GM18520 (cell line): ENCODE data around the gene KMT5C.

Experiments
- ATAC-seq: cut with Tn5 transposase; IDR thresholded peaks from one replicate; pipeline ENCODE4 v1.9.1; 2021; ENCODE audit not compliant: unreplicated experiment

KMT5C gene

DNA sequence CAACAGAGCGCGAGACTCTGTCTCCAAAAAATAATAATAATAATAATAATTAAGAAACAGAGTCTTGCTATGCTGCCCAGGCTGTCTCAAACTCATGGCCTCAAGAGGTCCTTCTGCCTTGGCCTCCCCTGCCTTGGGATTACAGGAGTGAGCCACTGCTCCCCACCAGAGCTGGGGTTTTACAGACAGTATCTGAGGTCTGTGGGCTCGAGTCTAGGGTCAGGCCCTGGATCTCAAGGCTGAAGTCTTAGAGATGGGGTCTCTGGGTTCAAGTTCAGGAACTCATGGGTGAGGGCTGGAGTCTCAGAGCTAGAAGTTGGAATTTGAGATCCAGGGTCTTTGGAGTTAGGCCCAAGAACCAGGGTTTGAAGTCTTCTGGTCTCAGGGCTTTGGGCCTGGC is 27.1 kb downstream of the KMT5C start:
- no peak for ATAC-seq

DNA sequence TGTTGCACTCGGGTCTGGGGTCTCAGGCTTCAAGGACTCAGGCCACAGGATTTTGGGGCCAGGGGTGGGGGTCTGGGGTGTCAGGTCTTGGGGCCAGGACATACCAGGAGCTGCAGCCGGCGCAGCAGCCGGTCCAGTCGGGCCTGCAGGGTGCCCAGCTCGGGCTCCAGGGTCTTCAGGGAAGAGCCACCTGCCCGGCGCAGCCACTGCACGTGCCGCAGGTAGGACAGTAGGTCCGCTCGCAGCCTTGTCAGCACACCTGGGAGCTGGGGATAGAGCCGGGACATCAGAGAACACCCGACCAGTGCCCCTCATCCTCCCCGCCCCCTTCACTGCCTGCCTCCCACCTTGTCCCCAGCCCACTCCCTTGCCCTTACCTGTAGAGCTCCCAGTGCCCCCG is 28.4 kb downstream of the KMT5C start:
- no peak for ATAC-seq

DNA sequence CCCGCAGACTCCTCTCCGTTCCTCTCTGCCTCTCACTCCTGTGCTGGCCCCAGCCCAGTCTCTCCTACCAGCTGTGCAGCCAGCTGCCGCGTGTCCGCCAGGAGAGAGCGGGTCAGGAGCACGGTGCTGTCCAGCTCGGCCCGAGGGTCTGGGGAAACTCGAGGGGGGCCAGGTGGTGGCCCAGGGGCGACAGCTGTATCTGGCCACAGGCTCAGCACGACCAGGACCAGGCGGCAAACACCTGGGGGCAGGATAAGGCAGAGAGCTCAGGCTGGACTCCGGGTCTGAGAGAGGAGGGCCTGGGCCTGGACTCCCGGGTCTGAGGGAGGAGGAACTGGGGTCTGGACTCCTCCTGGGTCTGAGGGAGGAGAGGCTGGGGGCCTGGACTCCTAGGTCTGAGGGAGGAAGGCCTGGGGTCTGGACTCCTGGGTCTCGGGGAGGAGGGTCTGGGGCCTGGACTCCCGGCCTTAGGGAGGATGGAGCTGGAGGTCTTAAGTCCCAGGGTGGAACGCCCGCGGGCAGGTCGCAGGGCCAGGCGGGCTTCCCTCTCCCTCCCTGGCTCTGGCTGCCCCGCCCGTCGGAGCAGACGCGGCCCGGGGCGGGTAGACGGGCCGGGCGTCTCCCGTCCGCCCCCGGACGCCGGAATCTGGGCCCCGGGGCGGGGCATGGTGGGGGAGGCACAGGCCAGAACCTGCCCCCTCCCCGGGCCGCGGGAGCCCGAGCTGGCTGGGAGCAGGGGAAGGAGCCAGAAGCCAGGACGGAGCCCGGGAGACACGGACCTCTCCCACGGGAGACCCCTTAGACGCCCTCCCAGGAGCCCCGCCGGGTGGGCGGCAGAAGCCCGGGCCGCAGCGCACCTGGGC is 29.3 kb downstream of the KMT5C start:
- no peak for ATAC-seq

DNA sequence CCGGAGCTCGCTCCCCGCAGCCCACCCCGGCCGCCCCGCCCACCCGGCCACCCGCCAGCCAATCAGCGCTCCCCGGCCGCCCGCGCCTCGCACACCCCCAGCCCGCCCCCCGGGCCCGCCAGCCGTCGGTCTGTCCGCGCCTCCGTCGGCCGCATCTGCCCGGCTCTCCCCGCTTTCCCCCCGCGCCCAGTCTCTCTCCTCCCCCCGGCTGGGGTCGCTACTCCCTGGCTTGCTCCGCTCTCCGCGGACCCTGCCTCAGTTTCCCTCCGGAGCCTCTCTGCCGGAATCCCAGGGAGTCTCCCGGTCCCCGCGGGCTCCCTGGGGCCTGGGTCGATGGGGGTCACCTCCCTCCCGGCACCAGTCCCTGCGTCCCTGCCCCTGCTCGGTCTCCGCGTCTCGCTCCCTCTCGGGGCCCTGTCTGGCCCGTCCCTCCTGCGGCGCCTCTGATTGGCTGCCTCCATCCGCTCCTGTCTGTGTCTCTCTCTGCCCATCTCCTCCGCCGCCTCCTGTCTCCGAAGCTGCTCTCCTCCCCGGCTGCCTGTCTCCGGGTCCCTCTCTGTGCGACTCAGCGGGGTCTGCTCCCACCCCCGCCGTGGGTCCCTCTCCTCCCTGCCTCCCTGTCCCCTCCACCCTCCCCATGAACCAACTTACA is 30.1 kb downstream of the KMT5C start:
- no peak for ATAC-seq

DNA sequence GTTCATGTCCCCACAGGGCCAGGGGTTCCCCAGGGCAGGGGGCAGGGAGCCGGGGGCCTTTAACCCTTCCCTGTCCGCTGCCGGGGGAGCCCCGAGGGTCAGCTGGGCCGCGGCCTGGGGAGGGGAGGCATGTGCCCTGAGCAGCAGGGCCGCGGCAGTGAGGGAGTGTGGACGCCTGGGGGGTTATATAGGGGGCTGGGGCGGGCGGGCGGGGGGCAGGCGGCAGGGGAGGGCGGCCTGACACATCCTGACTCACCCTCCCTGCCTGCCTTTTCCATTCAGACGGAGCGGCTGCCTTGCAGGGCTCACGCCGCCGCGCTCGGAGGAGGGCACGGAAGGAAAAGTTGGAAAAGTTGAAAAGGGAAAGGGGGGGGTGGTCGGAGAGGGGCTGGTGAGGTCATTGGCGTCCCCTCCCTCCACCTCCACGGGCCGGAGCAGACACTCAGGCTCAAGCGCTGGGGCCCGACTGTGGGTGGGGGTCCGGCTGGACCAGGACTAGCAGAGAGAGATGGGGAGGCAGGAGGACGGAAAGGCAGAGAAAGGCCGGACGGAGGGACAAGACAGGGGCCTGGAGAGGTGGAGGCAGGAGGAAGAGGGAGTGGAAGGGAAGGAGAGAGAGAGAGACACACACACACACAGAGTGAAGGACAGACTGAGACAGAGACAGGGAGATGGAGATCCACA is 30.8 kb downstream of the KMT5C start, which contains the start of gene IL11:
TSS of gene IL11 (minus strand) at position 159 of the 684 bp plus-strand sequence. CDS start at position 6, 153 bp downstream.
- no peak for ATAC-seq

DNA sequence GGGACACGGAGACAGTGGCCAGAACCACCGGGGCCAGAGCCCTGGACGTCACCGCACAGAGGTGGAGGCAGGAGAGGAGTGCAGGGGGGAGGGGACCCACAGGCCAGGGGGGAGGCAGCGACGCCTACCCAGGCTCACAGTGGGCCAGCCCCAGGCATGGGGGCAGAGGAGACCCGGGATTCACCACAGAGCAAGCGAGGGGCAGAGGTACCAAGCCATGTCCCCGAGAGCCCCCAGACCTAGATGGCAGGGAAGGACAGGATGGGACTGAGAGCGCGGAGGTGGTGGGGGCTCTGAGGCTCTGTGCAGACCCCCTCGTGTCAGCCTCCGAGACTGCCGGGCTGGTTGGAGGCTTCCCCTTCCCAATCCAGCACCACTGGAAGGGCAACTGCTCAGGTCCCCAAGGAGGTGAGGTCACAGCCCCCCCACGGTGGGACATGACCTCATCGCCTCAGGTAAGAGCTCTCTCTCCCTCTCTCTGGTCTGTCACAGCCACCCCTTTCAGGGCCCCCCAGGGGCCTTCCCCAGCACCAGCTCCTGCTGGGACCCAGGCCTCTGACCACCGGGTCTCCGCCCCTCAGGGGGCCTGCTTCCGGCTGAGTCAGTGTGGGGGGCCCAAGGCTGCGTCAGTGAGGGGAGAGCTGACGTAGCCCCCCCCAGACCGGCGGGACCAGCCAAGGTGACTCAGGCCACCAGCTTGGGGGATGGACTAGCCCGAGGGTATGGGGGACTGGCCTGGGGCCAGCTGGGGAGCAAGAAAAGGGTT is 32.8 kb downstream of the KMT5C start:
- ATAC-seq: no peak

DNA sequence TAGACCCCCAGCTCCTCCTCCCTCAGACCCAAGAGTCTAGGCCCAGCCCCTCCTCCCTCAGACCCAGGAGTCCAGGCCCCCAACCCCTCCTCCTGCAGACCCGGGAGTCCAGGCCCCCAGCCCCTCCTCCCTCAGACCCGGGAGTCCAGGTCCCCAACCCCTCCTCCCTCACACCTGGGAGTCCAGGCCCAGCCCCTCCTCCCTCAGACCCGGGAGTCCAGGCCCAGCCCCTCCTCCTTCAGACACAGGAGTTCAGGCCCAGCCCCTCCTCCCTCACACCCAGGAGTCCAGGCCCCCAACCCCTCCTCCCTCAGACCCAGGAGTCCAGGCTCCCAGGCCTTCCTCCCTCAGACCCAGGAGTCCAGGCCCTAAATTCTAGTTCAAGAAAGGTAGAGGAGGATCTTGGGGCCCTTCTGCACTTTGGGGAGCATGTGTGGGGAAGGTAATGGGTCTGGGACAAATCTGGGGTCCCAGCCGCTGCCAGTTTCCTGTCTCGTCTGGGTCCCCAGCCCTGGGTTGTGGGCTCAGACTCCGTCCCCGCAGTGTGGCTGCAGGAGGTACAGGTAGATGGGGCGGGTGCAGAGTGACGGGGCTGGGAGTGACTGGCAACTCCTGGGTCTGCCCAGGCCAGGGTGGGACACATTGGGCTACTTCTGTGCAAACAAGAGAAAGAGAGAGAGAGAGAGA is 33.8 kb downstream of the KMT5C start:
- ATAC-seq: no peak

DNA sequence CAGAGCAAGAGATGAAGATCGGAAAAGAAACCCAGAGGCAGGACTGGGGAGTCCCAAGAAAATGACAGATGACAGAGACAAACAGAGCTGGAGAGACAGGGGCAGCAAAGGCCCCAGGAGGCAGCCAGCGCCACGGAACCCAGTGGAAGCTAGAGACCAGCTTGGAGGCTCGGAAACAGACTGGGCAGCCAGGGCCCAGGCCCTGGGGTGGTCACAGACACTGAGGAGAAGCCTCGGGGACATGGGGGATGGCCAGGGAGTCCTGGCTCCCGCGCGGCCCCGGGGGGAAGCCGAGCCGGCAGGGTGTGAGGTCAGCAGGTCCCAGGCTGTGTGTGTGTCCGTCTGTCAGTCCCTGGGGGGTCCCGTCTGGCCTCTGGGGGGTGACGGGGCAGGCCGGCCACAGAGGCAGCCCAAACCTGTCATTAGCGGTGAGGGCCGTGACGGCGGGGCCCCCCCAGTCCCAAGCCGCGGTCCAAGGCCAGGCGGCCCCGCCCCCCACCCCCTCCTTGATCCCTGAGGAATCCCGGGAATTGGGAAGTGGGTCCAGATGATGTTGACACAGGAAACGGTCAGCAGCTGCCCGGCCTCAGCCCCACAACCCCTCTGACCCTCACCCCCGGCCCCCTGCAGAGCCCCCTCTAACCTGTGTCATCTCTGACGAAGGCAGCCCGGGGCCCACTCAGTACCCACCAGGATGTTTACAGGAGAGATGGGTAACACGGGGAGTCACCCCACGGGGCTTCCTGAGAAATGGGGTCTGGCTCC is 34.5 kb downstream of the KMT5C start:
- no peak for ATAC-seq

DNA sequence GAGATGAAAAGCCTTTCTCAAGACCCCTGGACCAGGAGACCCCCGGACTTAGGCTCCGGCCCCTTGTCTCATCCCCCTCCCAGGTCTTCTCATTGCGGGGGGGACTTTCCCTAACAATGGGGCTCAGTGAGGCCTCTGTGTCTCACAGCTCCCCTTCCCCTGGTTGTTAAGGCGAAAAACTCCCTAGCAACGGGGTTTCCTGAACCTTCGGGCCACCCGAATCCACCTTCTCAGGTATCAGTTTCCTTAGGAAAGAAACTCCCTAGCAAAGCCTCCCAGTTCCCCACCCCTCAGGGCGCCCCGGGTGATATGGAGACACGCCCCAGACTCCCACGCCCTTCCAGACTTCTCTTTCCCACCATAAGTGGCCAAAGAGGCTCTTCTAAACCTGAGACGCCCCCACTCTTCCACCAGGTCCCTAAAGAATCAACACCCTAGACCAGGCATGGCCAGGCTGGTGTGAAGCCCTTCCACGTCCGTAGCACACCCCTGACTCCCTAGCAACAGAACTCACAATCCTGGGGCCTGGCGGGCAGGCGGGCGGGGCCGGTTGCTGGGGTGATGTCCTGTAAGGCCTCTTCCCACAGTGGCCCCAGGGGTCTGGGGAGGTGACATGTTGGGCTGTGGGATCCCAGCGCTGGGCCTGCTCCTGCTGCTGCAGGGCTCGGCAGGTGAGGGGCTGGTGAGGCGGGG is 36.7 kb downstream of the KMT5C start, which contains the start of gene TMEM190:
TSS of gene TMEM190 (plus strand) at position 586 of the 693 bp plus-strand sequence. CDS start at position 614, 28 bp downstream.
- ATAC-seq: no peak

DNA sequence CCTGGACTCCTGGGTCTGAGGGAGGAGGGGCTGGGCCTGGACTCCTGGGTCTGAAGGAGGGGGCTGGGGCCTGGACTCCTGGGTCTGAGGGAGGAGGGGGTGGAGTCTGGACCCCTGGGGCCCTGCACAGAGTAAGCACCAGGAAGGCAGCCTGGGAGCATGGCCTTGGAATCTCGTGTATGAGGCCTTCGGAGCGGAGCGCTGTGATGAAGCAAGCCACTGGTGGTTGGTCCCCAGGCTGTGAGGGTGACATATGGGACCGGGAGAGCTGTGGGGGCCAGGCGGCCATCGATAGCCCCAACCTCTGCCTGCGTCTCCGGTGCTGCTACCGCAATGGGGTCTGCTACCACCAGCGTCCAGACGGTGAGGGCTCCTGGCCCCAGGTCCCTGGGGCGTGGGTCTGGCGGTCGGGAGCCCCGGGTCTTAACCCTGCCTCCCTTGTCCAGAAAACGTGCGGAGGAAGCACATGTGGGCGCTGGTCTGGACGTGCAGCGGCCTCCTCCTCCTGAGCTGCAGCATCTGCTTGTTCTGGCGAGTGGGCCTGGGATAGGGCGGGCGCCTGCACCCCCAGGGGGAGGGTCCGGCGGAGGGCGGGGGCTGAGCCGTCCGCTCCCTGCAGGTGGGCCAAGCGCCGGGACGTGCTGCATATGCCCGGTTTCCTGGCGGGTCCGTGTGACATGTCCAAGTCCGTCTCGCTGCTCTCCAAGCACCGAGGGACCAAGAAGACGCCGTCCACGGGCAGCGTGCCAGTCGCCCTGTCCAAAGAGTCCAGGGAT is 37.9 kb downstream of the KMT5C start:
- ATAC-seq: no peak

DNA sequence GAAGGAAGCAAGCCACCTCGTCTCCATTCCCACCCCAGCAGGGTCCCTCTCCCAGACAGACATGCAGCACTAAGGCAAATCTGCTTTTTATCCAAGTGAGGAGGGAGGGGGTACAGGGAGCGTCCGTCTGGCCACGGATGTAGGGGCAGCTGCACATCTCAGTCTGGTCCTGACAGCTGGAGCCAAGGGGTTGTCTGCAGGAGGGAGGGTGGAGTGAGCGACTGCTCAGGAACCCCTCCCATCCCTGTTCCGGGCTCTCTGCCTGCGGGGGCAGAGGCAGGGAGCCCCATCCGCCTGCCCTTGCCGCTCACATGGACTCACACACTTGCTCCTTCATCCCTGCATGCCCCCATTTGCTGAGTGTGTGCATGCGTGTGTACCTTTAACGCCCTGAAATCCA is 39.5 kb downstream of the KMT5C start:
- ATAC-seq: no peak

DNA sequence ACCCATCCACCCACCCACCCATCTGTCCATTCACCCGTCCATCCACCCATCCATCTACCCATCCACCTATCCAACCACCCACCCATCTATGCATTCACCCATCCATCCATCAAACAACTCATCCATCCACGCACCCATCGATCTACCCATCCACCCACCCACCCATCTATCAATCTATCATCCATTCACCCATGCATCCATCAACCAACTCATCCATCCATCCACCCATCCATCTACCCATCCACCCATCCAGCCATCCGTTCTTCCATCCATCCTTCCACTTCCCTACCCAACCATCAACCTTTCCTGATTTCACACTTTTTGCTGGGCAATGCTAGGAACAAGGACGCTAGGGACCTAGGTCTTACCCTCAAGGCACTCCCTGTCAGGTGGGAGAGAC is 42.3 kb downstream of the KMT5C start:
- ATAC-seq: no peak

DNA sequence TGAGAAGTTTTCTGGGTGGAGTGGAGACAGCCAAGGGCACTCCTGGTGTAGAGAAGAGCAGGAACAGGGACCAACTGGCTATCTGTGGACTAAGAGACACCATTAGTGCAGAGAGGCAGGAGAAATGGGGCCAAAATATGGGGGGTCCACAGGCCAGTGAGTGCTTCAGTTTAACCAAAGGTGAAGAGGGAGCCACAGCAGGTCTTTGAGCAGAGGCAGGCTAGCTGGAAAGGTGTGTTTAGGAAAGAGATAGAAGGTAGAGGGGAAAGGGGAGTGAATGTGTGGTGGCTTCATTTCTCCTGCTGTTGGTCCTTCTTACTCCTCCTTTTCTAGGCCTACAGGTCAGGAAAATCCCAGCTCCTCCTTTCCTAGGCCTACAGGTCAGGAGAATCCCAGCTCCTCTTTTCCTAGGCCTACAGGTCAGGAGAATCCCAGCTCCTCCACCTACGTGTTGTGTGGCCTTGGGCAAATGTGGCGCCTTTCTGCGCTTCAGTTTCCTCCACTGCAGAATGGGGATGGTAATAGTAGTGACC is 42.9 kb downstream of the KMT5C start:
- ATAC-seq: no peak

DNA sequence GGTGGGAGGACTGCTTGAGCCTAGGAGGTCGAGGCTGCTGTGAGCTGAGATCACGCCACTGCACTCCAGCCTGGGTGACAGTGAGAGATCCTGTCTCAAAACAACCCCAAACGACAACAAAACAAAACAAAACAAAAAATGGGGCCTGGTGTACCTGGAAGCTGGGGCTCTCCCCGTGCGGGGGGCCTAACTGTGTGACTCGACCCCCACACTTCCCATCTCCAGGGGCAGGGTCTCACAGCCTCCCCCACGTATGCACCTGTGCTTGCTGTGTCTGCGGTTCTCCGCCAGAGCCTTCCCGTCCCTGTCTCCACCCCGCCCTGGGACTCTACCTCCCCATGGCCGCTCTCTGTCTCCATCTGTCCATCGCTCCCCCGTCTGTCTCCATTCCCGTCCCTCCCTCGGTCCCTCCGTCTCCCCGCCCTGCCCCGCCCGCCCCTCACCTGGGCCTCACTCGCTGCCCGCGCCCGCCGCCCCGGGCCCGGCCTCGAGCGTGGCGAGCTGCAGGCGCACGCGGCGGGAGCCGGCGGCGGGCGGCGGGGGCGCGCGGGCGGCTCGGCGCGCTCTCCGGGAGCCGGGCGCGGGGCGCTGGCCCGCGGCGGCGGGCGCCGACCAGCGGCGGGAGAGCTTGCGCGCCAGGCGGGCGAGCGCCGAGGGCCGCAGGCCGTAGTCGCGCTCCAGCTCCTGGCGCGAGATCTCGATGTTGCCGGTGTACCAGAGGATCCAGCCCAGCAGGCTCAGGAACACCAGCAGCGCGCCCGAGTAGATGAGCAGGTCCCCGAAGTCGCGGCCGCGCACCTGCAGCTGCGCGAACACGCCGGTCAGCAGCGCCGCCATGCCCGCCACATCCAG is 43.8 kb downstream of the KMT5C start:
- ATAC-seq: no peak

DNA sequence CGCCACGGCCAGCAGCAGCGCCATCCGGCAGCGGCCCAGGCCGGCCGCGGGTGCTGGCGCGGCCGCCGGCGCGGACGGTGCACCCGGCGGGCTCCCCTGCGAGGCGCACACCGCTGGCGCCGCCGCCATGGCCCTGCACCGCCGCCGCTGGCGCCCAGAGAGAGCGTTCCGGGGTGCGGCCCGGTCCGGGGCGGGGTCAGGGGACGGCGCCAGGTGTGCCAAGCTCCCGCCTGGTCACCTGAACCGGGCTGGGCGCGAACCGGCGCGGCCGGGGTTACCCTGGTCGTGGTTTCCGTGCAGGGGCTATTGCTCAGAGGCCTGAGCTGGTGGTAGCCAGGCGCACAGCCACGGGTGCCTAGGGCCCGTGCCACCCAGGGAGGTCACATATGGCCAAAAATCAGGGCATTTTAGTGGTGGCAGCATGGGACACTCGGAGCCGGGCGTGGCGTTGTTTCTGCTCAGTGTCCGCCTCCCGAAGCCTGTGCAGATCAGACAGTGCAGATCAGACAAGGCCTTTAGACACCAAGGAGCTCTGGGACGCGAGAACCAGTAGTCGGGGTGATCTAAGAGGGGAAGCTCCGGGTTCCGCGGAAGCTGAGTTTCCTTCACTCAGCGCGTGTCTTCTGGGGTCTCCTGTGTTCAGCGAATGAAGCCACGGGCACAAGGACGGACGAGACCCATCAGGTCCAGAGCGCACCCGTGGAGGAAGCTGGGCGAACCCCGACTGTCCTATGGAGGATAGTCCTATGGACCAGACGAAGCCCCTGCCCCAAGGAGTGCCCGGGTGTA is 44.6 kb downstream of the KMT5C start, which contains the start of gene TMEM238:
TSS of gene TMEM238 (minus strand) at position 162 of the 789 bp plus-strand sequence. CDS start at position 129, 33 bp downstream.
- ATAC-seq: no peak
